AG04450 (cell line): ENCODE data around the gene ARL2. TPM values are rescaled to one million over a fixed set of nuclear protein-coding genes. Genes with fewer than 3 reads are reported as not detected.

ENCODE experiments used
- CTCF ChIA-PET: fragments of 300-600, 350-600 bp; formaldehyde crosslinking; extraction: SDS; loops from one replicate; lab custom pipeline; 2022; ENCODE audit warnings: antibody characterized with exemption, inconsistent platforms; lab: Charles Lee
- POLR2A ChIA-PET: fragments of 350-600 bp; formaldehyde crosslinking; extraction: SDS; loops from one replicate; lab custom pipeline; 2021; ENCODE audit warnings: antibody characterized with exemption, inconsistent platforms; lab: Yijun Ruan, JAX
- DNase-seq: peaks from one replicate; pipeline ENCODE4 v3.0.0-alpha.2; 2011; ENCODE audit warnings: low read depth, low spot score
- H3K27ac ChIP-seq: one replicate; pipeline ENCODE4 v1.5.1; 2012; ENCODE audit warnings: low read depth, low read length, control low read depth
- H3K27me3 ChIP-seq: one replicate; pipeline ENCODE4 v1.6.0; 2012; ENCODE audit warnings: low read length; ENCODE audit not compliant: control insufficient read depth, insufficient read depth
- H3K4me3 ChIP-seq: 2 replicates; pipeline ENCODE4 v1.5.1; 2011; ENCODE audit warnings: mild to moderate bottlenecking, low read depth, low read length, control low read depth
- H3K9me3 ChIP-seq: 2 replicates; pipeline ENCODE4 v1.5.1; 2012; ENCODE audit warnings: low read length; ENCODE audit not compliant: control insufficient read depth, insufficient read depth
- polyA plus RNA-seq: library from polyadenylated mRNA; depleted of rRNA; stranded (reverse); fragments of >200 nt; gene quantifications from 2 replicates; pipeline ENCODE4 v1.2.3, GENCODE V29; 2011
- TF ChIP-seq, protein P1 (sequence below): IDR thresholded peaks from 2 replicates; pipeline ENCODE4 v1.5.1; 2011; ENCODE audit warnings: low read depth, low read length, control low read depth, inconsistent platforms

The ARL2 gene
- polyA plus RNA-seq, 1 experiment: 60.7 TPM

- H3K9me3 ChIP-seq: no peaks in the 10 kb centered on the region; the same call in 1 of the 2 replicates
- H3K27me3 ChIP-seq: peaks cover 6% of the 10 kb centered on the region
- TF ChIP-seq, protein P1, sequence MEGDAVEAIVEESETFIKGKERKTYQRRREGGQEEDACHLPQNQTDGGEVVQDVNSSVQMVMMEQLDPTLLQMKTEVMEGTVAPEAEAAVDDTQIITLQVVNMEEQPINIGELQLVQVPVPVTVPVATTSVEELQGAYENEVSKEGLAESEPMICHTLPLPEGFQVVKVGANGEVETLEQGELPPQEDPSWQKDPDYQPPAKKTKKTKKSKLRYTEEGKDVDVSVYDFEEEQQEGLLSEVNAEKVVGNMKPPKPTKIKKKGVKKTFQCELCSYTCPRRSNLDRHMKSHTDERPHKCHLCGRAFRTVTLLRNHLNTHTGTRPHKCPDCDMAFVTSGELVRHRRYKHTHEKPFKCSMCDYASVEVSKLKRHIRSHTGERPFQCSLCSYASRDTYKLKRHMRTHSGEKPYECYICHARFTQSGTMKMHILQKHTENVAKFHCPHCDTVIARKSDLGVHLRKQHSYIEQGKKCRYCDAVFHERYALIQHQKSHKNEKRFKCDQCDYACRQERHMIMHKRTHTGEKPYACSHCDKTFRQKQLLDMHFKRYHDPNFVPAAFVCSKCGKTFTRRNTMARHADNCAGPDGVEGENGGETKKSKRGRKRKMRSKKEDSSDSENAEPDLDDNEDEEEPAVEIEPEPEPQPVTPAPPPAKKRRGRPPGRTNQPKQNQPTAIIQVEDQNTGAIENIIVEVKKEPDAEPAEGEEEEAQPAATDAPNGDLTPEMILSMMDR: no peak
- POLR2A ChIA-PET: no interaction called here
- CTCF ChIA-PET: no interaction called here
- no peak overlapping the region for H3K27ac ChIP-seq
- H3K4me3 ChIP-seq: no peak overlapping the region
- DNase-seq: no peak
Observed at GRCh38 chr11:65059523-65059922, 45.6 kb downstream of the ARL2 start.

DNA sequence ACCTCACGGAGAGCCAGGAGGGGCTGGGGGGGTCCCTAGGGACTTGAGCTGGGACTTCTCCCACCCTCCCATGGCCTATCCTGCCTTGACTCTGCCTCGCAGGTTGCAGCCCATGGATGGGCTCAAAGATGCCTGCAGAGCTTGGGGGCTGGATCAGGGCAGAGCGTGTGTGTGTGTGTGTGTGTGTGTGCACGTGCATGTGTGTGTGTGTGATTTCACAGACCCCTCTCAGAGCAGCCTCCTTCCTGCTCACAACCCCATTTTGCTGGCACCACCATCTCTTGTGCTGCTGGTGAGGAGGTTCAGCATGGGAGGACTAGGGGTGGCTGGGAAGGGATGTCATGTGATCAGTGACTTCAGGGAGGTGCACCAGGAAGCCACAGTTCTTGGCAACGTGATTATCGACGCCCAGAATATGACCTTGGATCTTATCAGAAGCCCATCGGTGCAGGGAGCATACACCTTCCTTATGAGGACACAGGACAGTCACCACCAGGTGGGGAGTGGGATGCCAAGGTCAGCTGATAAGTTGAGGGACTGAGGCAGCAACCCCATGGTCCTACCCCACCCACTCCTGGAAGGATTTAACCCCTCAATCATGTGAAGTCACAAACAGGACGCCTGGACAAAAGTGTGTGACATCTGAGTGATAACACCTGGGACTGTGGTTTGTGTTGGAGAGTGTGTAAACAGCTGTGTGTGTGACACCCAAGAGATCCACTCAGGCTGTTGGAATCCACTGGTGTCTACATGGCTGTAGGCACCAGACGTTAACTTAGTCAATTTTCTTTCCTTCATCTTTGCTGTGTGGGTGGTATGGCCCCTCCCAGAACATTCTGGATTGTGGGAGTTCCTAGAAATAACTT, 46.2 kb downstream of the ARL2 start:
- Histone ChIP-seq H3K27me3 (peaks cover 2% of the 10 kb centered on the region), H3K4me3 (no peak overlapping the region), H3K27ac (no peak overlapping the region), H3K9me3 (no peaks in the 10 kb centered on the region; the same call in 1 of the 2 replicates)
- TF ChIP-seq, protein P1: no peak
- DNase-seq: no peak
- ChIA-PET POLR2A (no interaction called here), CTCF (no interaction called here)

GRCh38 chr11:65060913-65061408, 47.0 kb downstream of the ARL2 start:
- POLR2A ChIA-PET: no interaction called here
- Histone ChIP-seq H3K27me3 (peaks cover 2% of the 10 kb centered on the region), H3K4me3 (no peak overlapping the region), H3K9me3 (no peaks in the 10 kb centered on the region; the same call in 1 of the 2 replicates), H3K27ac (no peak overlapping the region)
- CTCF ChIA-PET: no interaction called here
- no peak for DNase-seq
- TF ChIP-seq, protein P1: peak; percentile 34

GRCh38 chr11:65063532-65063931, 49.6 kb downstream of the ARL2 start:
- POLR2A ChIA-PET: no interaction called here
- DNase-seq: no peak
- TF ChIP-seq, protein P1: no peak
- Histone ChIP-seq H3K4me3 (no peak overlapping the region), H3K27ac (no peak overlapping the region), H3K9me3 (no peaks in the 10 kb centered on the region; the same call in 1 of the 2 replicates), H3K27me3 (peaks cover 2% of the 10 kb centered on the region)
- CTCF ChIA-PET: no interaction called here

DNA sequence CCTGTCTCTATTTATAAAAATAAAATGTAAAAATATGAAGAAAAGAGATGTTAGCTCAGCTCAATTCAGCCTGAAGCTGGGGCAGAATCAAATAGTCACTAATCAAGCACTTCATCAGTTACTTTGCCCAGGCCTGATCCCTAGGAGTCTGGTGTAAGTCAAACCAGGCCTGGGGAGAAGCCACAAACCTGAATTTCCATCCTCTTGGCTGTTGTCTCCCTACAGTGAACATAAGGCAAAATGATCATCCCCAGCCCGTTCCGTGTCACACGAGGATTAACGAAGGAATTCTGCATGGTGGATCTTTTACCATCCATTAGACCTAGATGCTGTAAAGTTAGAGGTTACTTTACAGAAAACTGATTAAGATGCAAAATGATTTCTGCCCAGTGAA, 50.9 kb downstream of the ARL2 start:
- TF ChIP-seq, protein P1: no peak
- POLR2A ChIA-PET: no interaction called here
- DNase-seq: no peak
- CTCF ChIA-PET: interaction anchor here (0.6 kb wide), 1 partner anchor 30 kb away, joined by 4 read pairs; no protein-coding TSS in a partner anchor
- no peak overlapping the region for H3K27ac ChIP-seq
- peaks cover 2% of the 10 kb centered on the region for H3K27me3 ChIP-seq
- H3K4me3 ChIP-seq: no peak overlapping the region
- no peaks in the 10 kb centered on the region; the same call in 1 of the 2 replicates for H3K9me3 ChIP-seq
